HG03354 (cell line): ENCODE data around the gene IRS2.

Source experiments
- ATAC-seq: cut with Tn5 transposase; IDR thresholded peaks from one replicate; pipeline ENCODE4 v1.9.1; 2021; ENCODE audit warnings: mild to moderate bottlenecking; ENCODE audit not compliant: unreplicated experiment, poor library complexity, severe bottlenecking

IRS2 gene

GRCh38 chr13:109717686-109718085 is 68.7 kb downstream of the IRS2 start:
- ATAC-seq = no peak

GRCh38 chr13:109715902-109716301 is 70.5 kb downstream of the IRS2 start:
- no peak for ATAC-seq

- no peak for ATAC-seq
These were observed 72.7 kb downstream of the IRS2 start for GRCh38 chr13:109713681-109714080.

GRCh38 chr13:109712124-109712722 is 74.2 kb downstream of the IRS2 start:
- no peak for ATAC-seq

- no peak for ATAC-seq
These were observed 78.4 kb downstream of the IRS2 start for GRCh38 chr13:109707742-109708617.

- no peak for ATAC-seq
These were observed 79.2 kb downstream of the IRS2 start for GRCh38 chr13:109707044-109707741.

GRCh38 chr13:109706015-109706715 is 80.2 kb downstream of the IRS2 start:
- ATAC-seq = no peak

- no peak for ATAC-seq
These were observed 81.4 kb downstream of the IRS2 start for GRCh38 chr13:109704771-109705635.

GRCh38 chr13:109703250-109703649 is 83.1 kb downstream of the IRS2 start:
- no peak for ATAC-seq
